Heart right ventricle (tissue), 16 donors: Measurements from ENCODE around the gene FUT1. TPM values are rescaled to one million over a fixed set of nuclear protein-coding genes. Genes with fewer than 3 reads are reported as not detected.

ENCODE experiments used
- ATAC-seq, 8 donors: fragments of 200-7000 bp; cut with Tn5 transposase; one replicate each; pipeline ENCODE4 v1.9.1; 2020; ENCODE audit warnings: mild to moderate bottlenecking in 8 of 8, moderate library complexity in 8 of 8, moderate number of reproducible peaks in 1 of 8
- DNase-seq, 2 donors: peaks; one replicate each; pipeline ENCODE4 v3.0.0-alpha.2; 2020
- H3K27ac ChIP-seq, 10 donors: fragments of 200-600 bp; sonication (generic) in 2 of 10; one replicate each; pipeline versions ENCODE4 v1.5.0 to v1.8.0; 2020 to 2022; ENCODE audit warnings: mild to moderate bottlenecking in 3 of 10
- H3K27me3 ChIP-seq, 7 donors: fragments of 200-600 bp; one replicate each; pipeline ENCODE4 v1.8.0; 2021 to 2022; ENCODE audit warnings: mild to moderate bottlenecking in 2 of 7
- H3K36me3 ChIP-seq, 9 donors: fragments of 200-600 bp; sonication (generic) in 1 of 9; one replicate each; pipeline versions ENCODE4 v1.5.0 to v1.8.0; 2020 to 2022; ENCODE audit warnings: mild to moderate bottlenecking in 2 of 9
- H3K4me1 ChIP-seq, 9 donors: fragments of 200-600 bp; sonication (generic) in 1 of 9; one replicate each; pipeline versions ENCODE4 v1.5.0 to v1.8.0; 2020 to 2022; ENCODE audit warnings: mild to moderate bottlenecking in 4 of 9
- H3K4me3 ChIP-seq, 10 donors: fragments of 200-600 bp; sonication (generic) in 2 of 10; one replicate each; pipeline versions ENCODE4 v1.5.0 to v1.8.0; 2020 to 2022; ENCODE audit warnings: mild to moderate bottlenecking in 7 of 10, moderate library complexity in 2 of 10
- H3K9me3 ChIP-seq, 11 donors: fragments of 200-600 bp in 10 of 11; sonication (generic) in 2 of 11; one replicate each; pipeline versions ENCODE4 v1.5.0 to v1.8.0; 2013 to 2022; ENCODE audit warnings: mild to moderate bottlenecking in 2 of 11, control low read depth in 1 of 11, moderate library complexity in 1 of 11
- CTCF ChIP-seq, 9 donors: fragments of 200-600 bp; sonication (generic) in 2 of 9; IDR thresholded peaks; one replicate each; pipeline versions ENCODE4 v1.5.0 to v1.8.0; 2021 to 2022; ENCODE audit warnings: antibody characterized with exemption in 9 of 9, mild to moderate bottlenecking in 5 of 9, moderate library complexity in 1 of 9
- WGBS, 2 donors: extraction: QIAGEN DNeasy Blood & Tissue Kit; methylation state at CpG; one replicate each; pipeline ENCODE4 v1.1.7; 2013; ENCODE audit warnings: inconsistent platforms in 1 of 2; 5-methylcytosine and 5-hydroxymethylcytosine counted together
- intact Hi-C, 10 donors: fragments of 100-400 bp; cut with DNase I; formaldehyde crosslinking; loops; one replicate each; pipeline versions ENCODE4 v1.11.1 to v1.14.2; 2022
- polyA plus RNA-seq, 2 donors: library from polyadenylated mRNA; stranded (reverse); fragments of 200-250 nt; gene quantifications; one replicate each; pipeline ENCODE4 v1.2.3, GENCODE V29; 2013
- total RNA-seq, 10 donors: library from RNA; stranded (reverse); fragmentation: NEBNext Ultra II Directional in 3 of 10; extraction: Animal tissue kit (Norgen Biotek cat#: 25700) in 3 of 10; gene quantifications; one replicate each; pipeline versions ENCODE4 v1.2.1 to v1.2.4, GENCODE V29; 2021 to 2023
- donor health status: Arrhythmogenic right ventricular cardiomyopathy.
- donor health status: ischemic (EF 13 %, LVEDD 7.1; RV severe dilation, severe dysfunction).
- donor health status: healthy with polysubstance abuse.
- donor health status: DM: no; HTN: yes; CAD: no.
- donor health status: DM: no; HTN: no; CAD: no.
- donor health status: ischemic (EF 25% LVEDD 6.9; RV normal size, moderate dysfunction).
- donor health status: ischemic (EF 25% LVEDD 5.7; RV mildly dilated, moderate dysfunction).
- donor health status: healthy.
- donor health status: DM: yes; HTN: yes; CAD: no.
- donor health status: Ischemic cardiomyopathy.
- donor health status: ischemic (EF 35%, LVEDD 5.7; RV mildly dilated, moderate dysfunction).
- donor health status: nonischemic (EF 11% LVEDD 7.7; RV severe dilation, severe dysfunction).
- donor health status: DM: yes; HTN: yes; CAD: no.
- donor health status: PGD.
- donor health status: ischemic (EF 29% LVEDD 5.4; RV normal size, mild dysfunction).
- donor health status: nonischemic (EF 23%, LVEDD 6.1; RV moderate dilation, normal function).

The FUT1 gene
- total and polyA plus RNA-seq, 12 donors, result 1.8 to 5.7 (median 2.7) TPM

- Histone ChIP-seq H3K4me1 (peaks cover 6 to 29% (median 24%) of the 10 kb centered on the region in 9 donors), H3K27ac (no peak overlapping the region), H3K27me3 (no peaks in the 10 kb centered on the region), H3K36me3 (peaks cover 0 to 5% (median 0%) of the 10 kb centered on the region in 9 donors), H3K9me3 (peaks cover 0 to 10% (median 0%) of the 10 kb centered on the region in 11 donors), H3K4me3 (no peak overlapping the region)
- intact Hi-C loops, result loop anchor here in 5 of 10 donors (5.0 kb wide), 1 partner anchor 34 kb away; no protein-coding TSS in a partner anchor
- TF ChIP-seq CTCF (IDR thresholded peaks at IDR 0.05), result no peak
- ATAC-seq (no peak), DNase-seq (no peak)
- 90 to 92% methylated on average over 4 of the region's 4 CpGs for WGBS, 2 donors
Observed at GRCh38 chr19:48711106-48711662, 41.3 kb downstream of the FUT1 start.

GRCh38 chr19:48708471-48708870, 44.0 kb downstream of the FUT1 start:
- Histone ChIP-seq H3K4me1 (peaks cover 3 to 10% (median 7%) of the 10 kb centered on the region in 9 donors), H3K9me3 (peaks cover 0 to 10% (median 0%) of the 10 kb centered on the region in 11 donors), H3K36me3 (peaks cover 0 to 11% (median 0%) of the 10 kb centered on the region in 9 donors), H3K27ac (no peak overlapping the region), H3K4me3 (no peak overlapping the region), H3K27me3 (no peaks in the 10 kb centered on the region)
- intact Hi-C loops, result no loop called here
- DNase-seq, result no peak
- no peak for TF ChIP-seq CTCF (IDR thresholded peaks at IDR 0.05)
- WGBS, 2 donors, result 54 to 57% methylated on average over 11 of the region's 11 CpGs
- ATAC-seq, result no peak

GRCh38 chr19:48705431-48705830, 47.0 kb downstream of the FUT1 start:
- no peaks in the 10 kb centered on the region for H3K9me3 ChIP-seq
- intact Hi-C loops, result no loop called here
- WGBS, 2 donors, result 44 to 65% methylated on average over 2 of the region's 2 CpGs

GRCh38 chr19:48703316-48703715, 49.1 kb downstream of the FUT1 start:
- no peak for ATAC-seq
- 92 to 97% methylated on average over 20 to 23 of the region's 23 CpGs for WGBS, 2 donors
- no peak overlapping the region for H3K4me3 ChIP-seq
- intact Hi-C loops, result no loop called here
- H3K36me3 ChIP-seq, result peaks cover 0 to 24% (median 0%) of the 10 kb centered on the region in 9 donors
- H3K9me3 ChIP-seq, result no peaks in the 10 kb centered on the region
- H3K27me3 ChIP-seq, result peaks cover 0 to 3% (median 0%) of the 10 kb centered on the region in 7 donors
- DNase-seq, result no peak
- H3K4me1 ChIP-seq, result peaks cover 0 to 1% (median 0%) of the 10 kb centered on the region in 9 donors
- H3K27ac ChIP-seq, result no peak overlapping the region
- no peak for TF ChIP-seq CTCF (IDR thresholded peaks at IDR 0.05)

More at GRCh38 chr19:48705431-48705830, 47.0 kb downstream of the FUT1 start:
- Histone ChIP-seq H3K27me3 (no peaks in the 10 kb centered on the region), H3K36me3 (peaks cover 0 to 24% (median 0%) of the 10 kb centered on the region in 9 donors), H3K4me1 (no peaks in the 10 kb centered on the region), H3K4me3 (no peak overlapping the region), H3K27ac (no peak overlapping the region)
- TF ChIP-seq CTCF (IDR thresholded peaks at IDR 0.05), result no peak
- DNase-seq, result no peak
- no peak for ATAC-seq
